ENCODE results near the gene GRIA4.
"Not testable (repeated sequence)": the region's sequence is repeated elsewhere in the genome, so short reads cannot be mapped to it uniquely, and the experiment has no call there.

Gene GRIA4

DNA sequence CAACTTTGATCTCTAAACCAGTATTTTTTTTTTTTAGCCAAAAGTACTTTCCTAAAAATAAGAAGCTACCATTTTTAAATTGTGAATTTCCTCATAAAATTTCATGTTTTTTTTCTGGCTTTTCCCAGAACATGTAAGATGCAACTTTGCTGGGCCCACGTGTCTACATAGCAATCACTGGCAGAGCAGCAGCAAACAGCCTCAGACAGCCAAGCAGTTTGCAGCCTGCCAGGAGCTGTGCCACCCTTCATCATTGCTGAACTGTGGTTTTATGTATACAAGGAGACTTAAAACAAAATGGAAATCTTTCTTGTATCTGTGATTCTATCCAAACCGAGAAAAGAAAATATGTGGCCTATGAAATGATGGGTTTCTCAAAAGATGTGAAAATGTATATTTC lies 110.2 kb downstream of the GRIA4 start:
- no peak for FAIRE-seq

GRCh38 chr11:105723269-105723668 lies 113.4 kb downstream of the GRIA4 start:
- FAIRE-seq: no peak

DNA sequence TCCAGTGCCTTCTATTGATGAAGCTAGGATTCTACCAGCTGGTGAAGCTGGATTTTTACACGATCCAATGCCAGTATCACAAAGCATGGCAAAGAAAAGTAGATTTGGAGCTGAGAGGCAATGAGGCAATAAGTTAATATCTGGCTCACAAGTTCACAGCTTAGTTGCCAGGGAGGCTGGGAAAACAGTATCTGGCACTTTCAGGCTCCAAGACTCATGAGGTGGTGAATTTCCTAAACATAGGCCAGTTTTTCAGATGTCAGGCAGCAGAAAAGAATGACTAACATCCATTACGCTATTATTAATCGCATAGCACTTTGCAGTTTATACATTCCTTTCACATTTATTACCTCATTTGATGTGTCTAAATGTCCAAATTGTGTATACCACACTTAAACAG lies 122.7 kb downstream of the GRIA4 start:
- no peak for FAIRE-seq

DNA sequence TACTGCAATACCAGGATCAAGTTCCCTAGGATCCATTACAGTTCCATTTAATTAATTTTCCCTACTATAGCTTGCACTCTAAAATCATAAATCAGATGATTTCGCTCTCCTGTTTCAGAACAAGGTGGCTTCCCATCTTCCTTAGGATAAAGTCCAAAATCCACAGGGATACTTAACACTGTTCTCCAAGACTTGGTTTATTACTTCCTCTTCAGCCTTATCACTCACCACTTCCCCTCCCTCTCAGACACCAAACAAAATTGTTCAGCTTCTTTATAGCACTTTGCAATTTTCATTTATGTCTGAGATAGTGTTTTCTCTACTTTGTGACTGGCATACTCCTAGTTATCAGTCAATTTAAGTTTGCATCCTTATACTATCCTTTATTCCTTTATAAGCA lies 124.6 kb downstream of the GRIA4 start:
- no peak for FAIRE-seq

- FAIRE-seq: no peak
Observed at GRCh38 chr11:105738251-105738650, 128.4 kb downstream of the GRIA4 start.

DNA sequence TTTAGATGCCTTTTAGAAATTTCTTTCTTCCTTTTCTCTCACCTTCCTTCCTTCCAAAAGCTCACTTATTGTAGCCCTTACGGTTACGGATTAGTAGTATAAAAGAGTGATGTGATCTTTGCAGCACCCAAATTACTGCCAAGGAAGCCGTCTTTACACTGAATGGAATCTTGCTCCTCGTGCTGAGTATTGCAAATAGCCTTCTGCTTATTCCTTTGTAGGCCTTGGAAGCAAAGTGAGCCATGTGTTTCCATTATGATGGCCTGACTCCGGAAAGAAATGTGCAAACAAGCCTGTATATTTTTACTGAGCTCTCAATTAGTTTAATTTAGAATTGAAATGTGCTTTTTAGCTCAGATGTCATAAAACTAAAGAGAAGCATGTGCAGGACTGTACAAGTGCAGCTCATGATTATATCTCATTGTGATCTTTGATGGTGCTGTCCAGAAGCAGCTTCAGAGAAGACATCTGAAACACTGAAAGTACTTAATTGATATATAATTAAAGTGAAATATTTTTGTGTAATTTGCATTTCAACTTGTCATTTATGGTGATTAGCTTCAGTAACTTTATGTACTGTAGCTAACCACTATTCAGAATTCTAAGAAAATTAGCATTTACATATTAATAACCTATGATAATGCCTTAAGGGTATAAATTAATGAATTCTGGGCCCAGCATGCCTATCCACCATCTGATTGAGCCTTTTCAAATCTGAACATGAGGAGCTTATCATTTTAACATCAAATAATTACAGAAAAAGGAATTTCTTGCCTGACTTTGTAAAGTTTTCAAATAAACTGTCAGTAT lies 129.3 kb downstream of the GRIA4 start:
- FAIRE-seq: no peak

DNA sequence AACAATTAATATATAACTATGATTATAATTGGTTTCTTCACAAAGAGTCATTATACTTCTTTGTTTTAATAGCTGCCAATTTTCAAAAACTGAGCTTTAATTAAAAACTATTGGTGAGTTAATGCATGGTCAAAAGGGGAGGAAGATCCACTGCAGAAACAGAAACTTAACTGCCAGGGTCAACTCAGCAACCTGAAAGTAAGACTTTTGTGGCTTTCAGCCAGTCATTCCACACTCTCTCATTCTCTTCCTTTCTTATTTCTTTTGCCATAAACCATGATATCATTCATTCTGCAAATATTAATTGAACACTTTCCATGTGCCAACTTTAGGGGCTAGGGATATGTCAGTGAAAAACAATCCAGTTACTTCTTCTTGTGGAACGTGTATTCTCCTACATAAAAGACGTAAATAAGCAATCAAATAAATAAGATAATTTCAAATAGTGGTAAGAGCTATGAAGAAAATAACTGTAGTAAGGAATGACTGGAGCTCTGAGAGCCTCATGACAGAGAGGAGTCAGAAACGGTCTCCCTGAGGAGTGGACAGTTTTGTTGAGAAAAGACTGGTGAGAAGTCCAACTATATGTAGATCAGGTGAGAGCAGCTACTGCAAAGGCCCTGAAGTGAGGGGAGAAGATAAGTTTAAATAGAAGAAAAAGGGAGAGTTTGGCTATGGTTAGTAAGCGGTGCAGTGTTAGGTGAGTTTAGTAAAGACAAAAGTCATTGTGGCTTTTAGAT lies 130.5 kb downstream of the GRIA4 start:
- no peak for FAIRE-seq

- no peak for FAIRE-seq
Observed at GRCh38 chr11:105741488-105742020, 131.7 kb downstream of the GRIA4 start.

- FAIRE-seq: no peak
Observed at GRCh38 chr11:105754260-105754659, 144.4 kb downstream of the GRIA4 start.

- FAIRE-seq: no peak
Observed at GRCh38 chr11:105754716-105755115, 144.8 kb downstream of the GRIA4 start.

GRCh38 chr11:105757107-105757506 lies 147.2 kb downstream of the GRIA4 start:
- FAIRE-seq: no peak

DNA sequence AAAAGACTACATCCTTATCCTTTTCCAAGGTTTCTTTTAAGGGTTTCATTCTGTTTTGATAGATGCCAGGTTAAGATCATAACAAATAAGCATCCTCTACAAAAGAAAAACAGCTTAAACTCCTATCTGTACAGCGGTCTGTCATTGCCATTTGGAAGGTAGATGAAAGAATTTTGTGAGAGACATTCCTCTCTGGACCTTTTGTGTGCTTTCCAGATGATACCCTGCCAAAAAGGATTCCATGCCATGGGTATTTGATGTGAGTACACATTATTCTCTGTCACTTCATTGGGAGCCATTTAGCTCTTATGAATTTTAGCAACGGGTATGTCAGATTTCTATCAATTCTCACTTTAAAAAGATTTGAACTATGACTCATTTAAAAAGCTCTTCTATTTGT lies 153.7 kb downstream of the GRIA4 start:
- FAIRE-seq: no peak

- FAIRE-seq: no peak
Observed at GRCh38 chr11:105767931-105768330, 158.1 kb downstream of the GRIA4 start.

DNA sequence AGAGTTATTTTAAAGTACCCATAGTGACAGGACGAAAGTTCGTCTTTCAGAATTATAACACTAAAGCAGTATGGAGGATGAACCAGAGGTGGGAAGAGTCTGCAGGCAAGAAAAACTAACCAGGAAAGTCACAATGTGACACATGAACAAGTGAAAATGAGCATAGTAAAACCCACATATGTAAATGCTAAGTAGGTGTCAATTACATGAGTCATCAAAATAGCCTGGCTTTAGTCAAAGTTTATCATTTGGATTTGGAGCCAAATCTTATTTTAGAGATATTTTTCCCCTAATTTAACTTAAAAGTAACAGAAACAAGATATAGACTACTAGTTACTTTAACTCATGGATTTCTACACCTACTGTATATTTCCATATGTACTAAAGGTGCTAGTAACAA lies 159.8 kb downstream of the GRIA4 start:
- FAIRE-seq: no peak

GRCh38 chr11:105773452-105773851 lies 163.6 kb downstream of the GRIA4 start:
- not testable (repeated sequence) for FAIRE-seq

- FAIRE-seq: no peak
Observed at GRCh38 chr11:105774899-105775298, 165.0 kb downstream of the GRIA4 start.

GRCh38 chr11:105780781-105781525 lies 171.1 kb downstream of the GRIA4 start:
- no peak for FAIRE-seq

DNA sequence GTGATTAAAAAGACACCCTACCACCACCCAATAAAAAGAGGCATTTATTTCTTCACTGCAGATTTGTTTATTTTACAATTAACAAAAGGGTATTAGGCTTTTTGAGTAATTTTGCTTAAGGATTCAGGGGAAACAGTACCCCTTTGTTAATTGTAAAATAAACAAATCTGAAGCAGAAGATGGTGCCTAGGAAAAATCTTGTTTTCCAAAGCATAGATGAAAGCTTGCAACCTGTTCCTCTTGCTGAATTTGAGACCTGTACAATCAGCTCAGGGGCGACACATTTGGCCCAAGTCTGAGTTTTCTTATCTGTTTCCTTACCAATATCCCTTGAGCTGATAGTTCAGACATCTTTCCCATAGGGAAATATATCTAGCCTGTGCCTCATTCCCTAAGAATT lies 171.9 kb downstream of the GRIA4 start:
- FAIRE-seq: no peak

DNA sequence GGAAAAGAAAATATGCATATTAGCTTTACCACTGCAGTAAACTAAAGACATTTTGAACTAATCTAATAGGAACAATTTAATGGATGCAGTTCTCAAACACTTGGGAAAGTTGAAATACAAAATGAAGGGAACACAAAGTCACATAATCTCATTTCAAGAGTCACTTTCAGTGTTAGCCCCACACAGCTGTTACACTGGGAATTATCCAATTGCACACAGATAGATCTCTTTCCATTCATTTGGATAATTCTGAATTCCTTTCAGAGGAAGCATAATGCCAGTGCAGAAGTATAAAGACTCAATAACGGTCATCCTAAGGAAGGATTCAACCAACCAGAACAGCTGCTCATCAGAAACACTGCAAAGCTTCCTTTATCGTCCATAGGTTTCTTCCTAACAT lies 173.3 kb downstream of the GRIA4 start:
- no peak for FAIRE-seq

GRCh38 chr11:105785850-105786249 lies 176.0 kb downstream of the GRIA4 start:
- not testable (repeated sequence) for FAIRE-seq

DNA sequence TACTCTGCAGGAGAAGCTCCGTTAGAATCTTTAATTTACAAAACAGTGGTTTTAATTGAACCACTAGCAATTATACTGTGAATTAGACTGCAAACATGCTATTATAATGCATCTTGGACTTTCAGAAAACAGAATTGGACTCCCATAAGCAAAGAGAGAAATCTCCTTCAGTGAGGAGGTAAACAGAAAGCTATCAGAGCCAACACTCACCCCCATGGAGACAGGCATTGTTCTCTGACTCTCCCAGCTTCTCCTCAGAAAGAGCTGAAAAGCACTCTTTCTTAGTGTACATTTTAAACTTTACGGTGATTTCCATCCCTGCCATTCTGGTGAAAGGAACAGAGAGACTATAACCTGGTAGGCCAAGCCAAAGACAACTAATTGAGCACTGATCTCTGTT lies 176.9 kb downstream of the GRIA4 start:
- no peak for FAIRE-seq

DNA sequence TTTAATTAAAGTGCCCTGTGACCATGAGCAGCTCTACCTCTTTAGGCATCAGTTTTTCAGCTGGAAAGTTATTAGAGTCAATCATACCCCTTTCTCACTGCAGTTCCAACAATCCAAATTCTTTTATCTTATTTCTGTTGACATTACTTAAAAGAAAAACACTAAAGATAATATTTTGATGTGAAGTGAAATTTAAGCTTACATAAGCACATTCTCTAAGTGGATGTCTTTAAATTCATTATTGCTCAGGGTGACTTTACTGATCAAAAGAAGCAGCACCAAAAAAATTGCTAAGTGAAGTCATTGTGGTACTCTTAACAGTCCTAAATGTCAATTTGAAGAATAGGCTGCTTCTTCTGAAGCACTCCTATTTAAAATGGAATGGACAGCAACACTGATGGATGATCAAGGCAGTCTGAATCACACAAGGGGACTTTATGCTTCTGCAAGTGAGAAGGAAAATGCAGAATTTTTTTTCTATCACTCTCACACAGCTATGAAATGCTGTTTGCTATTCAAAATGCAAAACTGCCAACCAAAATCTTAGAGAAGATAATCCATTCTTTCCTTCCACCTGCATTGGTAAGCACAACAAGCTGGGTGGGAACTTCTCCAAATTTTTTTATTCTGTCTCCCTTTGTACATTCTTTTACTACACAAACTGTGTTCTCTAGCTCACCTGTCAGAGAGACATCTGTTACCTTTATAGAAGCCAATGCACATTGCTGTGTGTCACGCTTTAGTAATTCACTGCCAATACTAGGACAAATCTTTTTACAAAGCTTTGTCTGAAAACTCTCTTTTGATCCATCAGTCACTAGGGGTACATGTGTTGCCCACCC lies 179.9 kb downstream of the GRIA4 start:
- no peak for FAIRE-seq
